22Rv1 (cell line): ENCODE results near the gene ABLIM2.

ENCODE experiments used
- H3K27ac ChIP-seq: fragments of 450-650 bp; 2 replicates; pipeline ENCODE4 v1.5.1; 2017
- CTCF ChIP-seq: fragments of 450-650 bp; IDR thresholded peaks from 2 replicates; pipeline ENCODE4 v1.5.1; 2017; ENCODE audit warnings: mild to moderate bottlenecking
- ZFX ChIP-seq: fragments of 450-650 bp; IDR thresholded peaks from 2 replicates; pipeline ENCODE4 v1.6.1; 2017; ENCODE audit warnings: antibody characterized with exemption, borderline replicate concordance

Gene ABLIM2

GRCh38 chr4:8038719-8039251, 119.8 kb downstream of the ABLIM2 start:
- H3K27ac ChIP-seq = no peak overlapping the region
- TF ChIP-seq CTCF = no peak
- no peak for TF ChIP-seq ZFX

GRCh38 chr4:8038083-8038482, 120.5 kb downstream of the ABLIM2 start:
- no peak for TF ChIP-seq CTCF
- no peak for TF ChIP-seq ZFX

GRCh38 chr4:8037150-8037769, 121.4 kb downstream of the ABLIM2 start:
- H3K27ac ChIP-seq = no peak overlapping the region
- TF ChIP-seq CTCF (no peak), ZFX (no peak)

More at GRCh38 chr4:8038083-8038482, 120.5 kb downstream of the ABLIM2 start:
- H3K27ac ChIP-seq = no peak overlapping the region

- TF ChIP-seq CTCF (no peak), ZFX (no peak)
- H3K27ac ChIP-seq = no peak overlapping the region
Observed at GRCh38 chr4:8035371-8035780, 123.2 kb downstream of the ABLIM2 start.

GRCh38 chr4:8033829-8034528, 124.6 kb downstream of the ABLIM2 start:
- TF ChIP-seq ZFX (no peak), CTCF (no peak)
- H3K27ac ChIP-seq = no peak overlapping the region

GRCh38 chr4:8033067-8033755, 125.4 kb downstream of the ABLIM2 start:
- H3K27ac ChIP-seq = no peak overlapping the region
- TF ChIP-seq CTCF = no peak

GRCh38 chr4:8032381-8032780, 126.2 kb downstream of the ABLIM2 start:
- TF ChIP-seq CTCF (no peak), ZFX (no peak)
- no peak overlapping the region for H3K27ac ChIP-seq
